WTC11 (cell line): ENCODE measurements around the gene SMIM26. TPM values are rescaled to one million over a fixed set of nuclear protein-coding genes. Genes with fewer than 3 reads are reported as not detected.

Source experiments
- ATAC-seq: fragments of 200-7000 bp; cut with Tn5 transposase; 2 replicates; pipeline ENCODE4 v1.10.0; 2021; ENCODE audit warnings: mild to moderate bottlenecking, moderate library complexity
- CTCF ChIA-PET: fragments of 300-600 bp; sonication (Branson Sonifier 250); formaldehyde crosslinking; loops from one replicate; lab custom pipeline; 2021; ENCODE audit warnings: antibody characterized with exemption; lab: Charles Lee
- POLR2A ChIA-PET: fragments of 350-600 bp; sonication (Branson Sonifier 250); formaldehyde crosslinking; loops from one replicate; lab custom pipeline; 2021; ENCODE audit warnings: antibody characterized with exemption; lab: Charles Lee
- DNase-seq: peaks from one replicate; pipeline ENCODE4 v3.0.0; 2021; ENCODE audit warnings: low spot score
- H3K27ac Mint-ChIP-seq: 2 replicates; pipeline ENCODE4 v1.8.0; 2021; ENCODE audit warnings: mixed read lengths
- H3K27me3 Mint-ChIP-seq: 2 replicates; pipeline ENCODE4 v1.8.0; 2021; ENCODE audit warnings: low read depth, mild to moderate bottlenecking, moderate library complexity, mixed read lengths
- H3K36me3 Mint-ChIP-seq: 2 replicates; pipeline ENCODE4 v1.8.0; 2021; ENCODE audit warnings: mixed read lengths
- H3K4me1 Mint-ChIP-seq: 2 replicates; pipeline ENCODE4 v1.8.0; 2022; ENCODE audit warnings: mixed read lengths
- H3K4me3 Mint-ChIP-seq: 2 replicates; pipeline ENCODE4 v1.8.0; 2021; ENCODE audit warnings: mild to moderate bottlenecking, moderate library complexity, mixed read lengths
- H3K9me3 Mint-ChIP-seq: 2 replicates; pipeline ENCODE4 v1.8.0; 2021; ENCODE audit warnings: mixed read lengths
- ARID4B ChIP-seq: sonication (generic); formaldehyde crosslinking; IDR thresholded peaks from 2 replicates; pipeline ENCODE4 v1.8.0; 2023; ENCODE audit warnings: missing genetic modification reagents, mild to moderate bottlenecking, borderline replicate concordance
- ATF1 ChIP-seq: sonication (generic); formaldehyde crosslinking; IDR thresholded peaks from 2 replicates; pipeline ENCODE4 v1.8.1; 2023; ENCODE audit warnings: mild to moderate bottlenecking, moderate library complexity, missing genetic modification reagents
- CREM ChIP-seq: sonication (generic); formaldehyde crosslinking; IDR thresholded peaks from 2 replicates; pipeline ENCODE4 v1.8.1; 2022; ENCODE audit warnings: mild to moderate bottlenecking, missing genetic modification reagents, moderate library complexity
- E2F4 ChIP-seq: sonication (generic); formaldehyde crosslinking; IDR thresholded peaks from 2 replicates; pipeline ENCODE4 v1.8.1; 2022; ENCODE audit warnings: low read depth, mild to moderate bottlenecking, moderate library complexity, missing genetic modification reagents, borderline replicate concordance
- ETV6 ChIP-seq: sonication (generic); formaldehyde crosslinking; IDR thresholded peaks from 2 replicates; pipeline ENCODE4 v1.8.1; 2022; ENCODE audit warnings: mild to moderate bottlenecking, missing genetic modification reagents
- HMGA2 ChIP-seq: fragments of 250-450 bp; sonication (Bioruptor Pico); IDR thresholded peaks from 2 replicates; pipeline ENCODE4 v1.4.0; 2021; ENCODE audit warnings: mild to moderate bottlenecking, moderate library complexity
- HMGXB4 ChIP-seq: sonication (generic); formaldehyde crosslinking; IDR thresholded peaks from 2 replicates; pipeline ENCODE4 v1.8.1; 2023; ENCODE audit warnings: mild to moderate bottlenecking, moderate library complexity, missing genetic modification reagents
- IRF2 ChIP-seq: sonication (generic); formaldehyde crosslinking; IDR thresholded peaks from 2 replicates; pipeline ENCODE4 v1.8.0; 2022; ENCODE audit warnings: low read depth, missing genetic modification reagents, borderline replicate concordance
- JUN ChIP-seq: sonication (generic); formaldehyde crosslinking; IDR thresholded peaks from 2 replicates; pipeline ENCODE4 v1.8.0; 2023; ENCODE audit warnings: mild to moderate bottlenecking, missing genetic modification reagents
- NFE2L1 ChIP-seq: sonication (generic); formaldehyde crosslinking; IDR thresholded peaks from 2 replicates; pipeline ENCODE4 v1.8.1; 2023; ENCODE audit warnings: missing genetic modification reagents
- NFYB ChIP-seq: sonication (generic); formaldehyde crosslinking; conservative IDR thresholded peaks from 2 replicates; pipeline ENCODE4 v1.8.0; 2022; ENCODE audit warnings: low read depth, missing genetic modification reagents
- NR1H2 ChIP-seq: sonication (generic); formaldehyde crosslinking; IDR thresholded peaks from 2 replicates; pipeline ENCODE4 v1.9.0; 2021; ENCODE audit warnings: mild to moderate bottlenecking, moderate library complexity, missing genetic modification reagents
- PRRX2 ChIP-seq: fragments of 250-450 bp; sonication (Bioruptor Pico); IDR thresholded peaks from 2 replicates; pipeline ENCODE4 v1.8.0; 2021; ENCODE audit warnings: mild to moderate bottlenecking
- SP1 ChIP-seq: sonication (generic); formaldehyde crosslinking; conservative IDR thresholded peaks from 2 replicates; pipeline ENCODE4 v1.8.1; 2022; ENCODE audit warnings: missing genetic modification reagents
- ZNF232 ChIP-seq: sonication (generic); formaldehyde crosslinking; IDR thresholded peaks from 2 replicates; pipeline ENCODE4 v1.8.0; 2022; ENCODE audit warnings: mild to moderate bottlenecking, missing genetic modification reagents
- ZNF512 ChIP-seq: sonication (generic); formaldehyde crosslinking; IDR thresholded peaks from 2 replicates; pipeline ENCODE4 v1.8.1; 2022; ENCODE audit warnings: missing genetic modification reagents, borderline replicate concordance
- total RNA-seq: library from RNA; stranded (reverse); gene quantifications from 3 replicates; pipeline ENCODE4 v1.2.3, GENCODE V29; 2021
- TF ChIP-seq, protein P1 (sequence below): sonication (generic); formaldehyde crosslinking; IDR thresholded peaks from 2 replicates; pipeline ENCODE4 v1.8.1; 2023; ENCODE audit warnings: mild to moderate bottlenecking, missing genetic modification reagents, moderate library complexity
- TF ChIP-seq, protein P2 (sequence below): sonication (generic); formaldehyde crosslinking; IDR thresholded peaks from 2 replicates; pipeline ENCODE4 v1.8.1; 2023; ENCODE audit warnings: mild to moderate bottlenecking, missing genetic modification reagents
- TF ChIP-seq, protein P3 (sequence below): sonication (generic); formaldehyde crosslinking; IDR thresholded peaks from 2 replicates; pipeline ENCODE4 v1.8.0; 2022; ENCODE audit warnings: mild to moderate bottlenecking, missing genetic modification reagents
- TF ChIP-seq, protein P4 (sequence below): sonication (generic); formaldehyde crosslinking; IDR thresholded peaks from 2 replicates; pipeline ENCODE4 v1.8.0; 2022; ENCODE audit warnings: missing genetic modification reagents

Gene SMIM26
- total RNA-seq, 1 experiment from 2014 or later, result 71.9 TPM

DNA sequence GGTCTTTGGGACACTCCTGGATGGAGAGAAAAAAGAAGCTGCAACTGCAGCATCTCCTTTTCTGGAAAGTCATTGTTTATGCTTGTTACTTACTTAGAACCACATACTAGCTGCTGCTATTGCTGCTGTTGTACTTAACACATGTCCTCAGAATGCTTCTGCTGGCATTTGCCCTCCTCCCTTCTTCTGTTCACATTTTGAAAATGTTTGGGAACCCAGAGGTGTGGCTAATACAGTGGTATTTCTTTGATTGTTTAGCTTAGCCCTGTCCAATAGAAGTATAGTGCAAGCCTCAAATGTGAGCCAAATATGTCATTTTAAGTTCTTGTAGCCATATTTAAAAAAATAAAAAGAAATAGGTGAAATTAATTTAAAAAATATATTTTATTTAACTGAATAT is 29.0 kb downstream of the SMIM26 start:
- H3K27me3 Mint-ChIP-seq, result no peaks in the 10 kb centered on the region
- DNase-seq (no peak), ATAC-seq (no peak)
- ChIA-PET POLR2A (no interaction called here), CTCF (no interaction called here)
- no peak overlapping the region for H3K27ac Mint-ChIP-seq
- H3K9me3 Mint-ChIP-seq, result peaks cover 9% of the 10 kb centered on the region
- peaks cover 9% of the 10 kb centered on the region for H3K4me1 Mint-ChIP-seq
- peaks cover 19% of the 10 kb centered on the region for H3K36me3 Mint-ChIP-seq
- no peak for TF ChIP-seq NFE2L1 (CRISPR knock-in tag)
- TF ChIP-seq, protein P1, sequence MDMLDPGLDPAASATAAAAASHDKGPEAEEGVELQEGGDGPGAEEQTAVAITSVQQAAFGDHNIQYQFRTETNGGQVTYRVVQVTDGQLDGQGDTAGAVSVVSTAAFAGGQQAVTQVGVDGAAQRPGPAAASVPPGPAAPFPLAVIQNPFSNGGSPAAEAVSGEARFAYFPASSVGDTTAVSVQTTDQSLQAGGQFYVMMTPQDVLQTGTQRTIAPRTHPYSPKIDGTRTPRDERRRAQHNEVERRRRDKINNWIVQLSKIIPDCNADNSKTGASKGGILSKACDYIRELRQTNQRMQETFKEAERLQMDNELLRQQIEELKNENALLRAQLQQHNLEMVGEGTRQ (CRISPR knock-in tag), result no peak
- no peak for TF ChIP-seq NR1H2
- no peak for TF ChIP-seq ETV6 (CRISPR knock-in tag)
- TF ChIP-seq, protein P2, sequence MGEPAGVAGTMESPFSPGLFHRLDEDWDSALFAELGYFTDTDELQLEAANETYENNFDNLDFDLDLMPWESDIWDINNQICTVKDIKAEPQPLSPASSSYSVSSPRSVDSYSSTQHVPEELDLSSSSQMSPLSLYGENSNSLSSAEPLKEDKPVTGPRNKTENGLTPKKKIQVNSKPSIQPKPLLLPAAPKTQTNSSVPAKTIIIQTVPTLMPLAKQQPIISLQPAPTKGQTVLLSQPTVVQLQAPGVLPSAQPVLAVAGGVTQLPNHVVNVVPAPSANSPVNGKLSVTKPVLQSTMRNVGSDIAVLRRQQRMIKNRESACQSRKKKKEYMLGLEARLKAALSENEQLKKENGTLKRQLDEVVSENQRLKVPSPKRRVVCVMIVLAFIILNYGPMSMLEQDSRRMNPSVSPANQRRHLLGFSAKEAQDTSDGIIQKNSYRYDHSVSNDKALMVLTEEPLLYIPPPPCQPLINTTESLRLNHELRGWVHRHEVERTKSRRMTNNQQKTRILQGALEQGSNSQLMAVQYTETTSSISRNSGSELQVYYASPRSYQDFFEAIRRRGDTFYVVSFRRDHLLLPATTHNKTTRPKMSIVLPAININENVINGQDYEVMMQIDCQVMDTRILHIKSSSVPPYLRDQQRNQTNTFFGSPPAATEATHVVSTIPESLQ (CRISPR knock-in tag), result no peak
- TF ChIP-seq ATF1, result no peak
- TF ChIP-seq ZNF512 (CRISPR knock-in tag), result no peak
- no peak for TF ChIP-seq CREM (CRISPR knock-in tag)
- no peak for TF ChIP-seq JUN (CRISPR knock-in tag)
- TF ChIP-seq E2F4, result no peak
- TF ChIP-seq SP1 (CRISPR knock-in tag), result no peak
- TF ChIP-seq PRRX2 (CRISPR knock-in tag), result no peak
- no peak for TF ChIP-seq HMGXB4
- no peak for TF ChIP-seq NFYB (CRISPR knock-in tag)
- no peak for TF ChIP-seq ZNF232
- TF ChIP-seq IRF2 (CRISPR knock-in tag), result no peak
- TF ChIP-seq, protein P3, sequence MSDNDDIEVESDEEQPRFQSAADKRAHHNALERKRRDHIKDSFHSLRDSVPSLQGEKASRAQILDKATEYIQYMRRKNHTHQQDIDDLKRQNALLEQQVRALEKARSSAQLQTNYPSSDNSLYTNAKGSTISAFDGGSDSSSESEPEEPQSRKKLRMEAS (CRISPR knock-in tag), result no peak
- TF ChIP-seq HMGA2 (CRISPR knock-in tag), result no peak
- no peak for TF ChIP-seq ARID4B
- TF ChIP-seq, protein P4, sequence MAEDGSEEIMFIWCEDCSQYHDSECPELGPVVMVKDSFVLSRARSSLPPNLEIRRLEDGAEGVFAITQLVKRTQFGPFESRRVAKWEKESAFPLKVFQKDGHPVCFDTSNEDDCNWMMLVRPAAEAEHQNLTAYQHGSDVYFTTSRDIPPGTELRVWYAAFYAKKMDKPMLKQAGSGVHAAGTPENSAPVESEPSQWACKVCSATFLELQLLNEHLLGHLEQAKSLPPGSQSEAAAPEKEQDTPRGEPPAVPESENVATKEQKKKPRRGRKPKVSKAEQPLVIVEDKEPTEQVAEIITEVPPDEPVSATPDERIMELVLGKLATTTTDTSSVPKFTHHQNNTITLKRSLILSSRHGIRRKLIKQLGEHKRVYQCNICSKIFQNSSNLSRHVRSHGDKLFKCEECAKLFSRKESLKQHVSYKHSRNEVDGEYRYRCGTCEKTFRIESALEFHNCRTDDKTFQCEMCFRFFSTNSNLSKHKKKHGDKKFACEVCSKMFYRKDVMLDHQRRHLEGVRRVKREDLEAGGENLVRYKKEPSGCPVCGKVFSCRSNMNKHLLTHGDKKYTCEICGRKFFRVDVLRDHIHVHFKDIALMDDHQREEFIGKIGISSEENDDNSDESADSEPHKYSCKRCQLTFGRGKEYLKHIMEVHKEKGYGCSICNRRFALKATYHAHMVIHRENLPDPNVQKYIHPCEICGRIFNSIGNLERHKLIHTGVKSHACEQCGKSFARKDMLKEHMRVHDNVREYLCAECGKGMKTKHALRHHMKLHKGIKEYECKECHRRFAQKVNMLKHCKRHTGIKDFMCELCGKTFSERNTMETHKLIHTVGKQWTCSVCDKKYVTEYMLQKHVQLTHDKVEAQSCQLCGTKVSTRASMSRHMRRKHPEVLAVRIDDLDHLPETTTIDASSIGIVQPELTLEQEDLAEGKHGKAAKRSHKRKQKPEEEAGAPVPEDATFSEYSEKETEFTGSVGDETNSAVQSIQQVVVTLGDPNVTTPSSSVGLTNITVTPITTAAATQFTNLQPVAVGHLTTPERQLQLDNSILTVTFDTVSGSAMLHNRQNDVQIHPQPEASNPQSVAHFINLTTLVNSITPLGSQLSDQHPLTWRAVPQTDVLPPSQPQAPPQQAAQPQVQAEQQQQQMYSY (CRISPR knock-in tag), result no peak
- no peak overlapping the region for H3K4me3 Mint-ChIP-seq
